A204.1 (cell line): ENCODE data around the gene CDX1.

Source experiments
- FAIRE-seq: peaks from 2 replicates; lab custom pipeline; 2012; peaks lifted over from hg19 to GRCh38; lab: Jason Lieb, UNC

The CDX1 gene

GRCh38 chr5:150146862-150147601, 19.5 kb upstream of the CDX1 start:
- no peak for FAIRE-seq

DNA sequence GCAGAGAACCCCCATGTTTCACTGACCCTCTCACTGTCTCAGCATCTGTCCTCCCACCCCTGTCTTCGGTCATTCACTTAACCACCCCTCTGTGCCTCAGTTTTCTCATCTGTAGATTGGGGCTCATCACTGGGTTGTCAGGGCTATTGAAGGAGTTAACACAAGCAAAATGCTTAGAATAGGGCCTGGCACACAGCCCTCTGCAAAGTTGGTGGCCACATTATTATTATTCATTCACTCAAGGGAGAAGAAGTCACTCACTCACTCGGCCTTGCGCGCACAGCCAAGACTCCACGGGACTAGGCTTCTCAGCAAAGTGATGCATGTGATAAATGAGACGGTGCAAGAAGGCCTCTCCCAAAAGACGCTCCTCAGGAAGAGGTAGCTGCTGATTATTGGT, 18.9 kb upstream of the CDX1 start:
- FAIRE-seq = no peak

DNA sequence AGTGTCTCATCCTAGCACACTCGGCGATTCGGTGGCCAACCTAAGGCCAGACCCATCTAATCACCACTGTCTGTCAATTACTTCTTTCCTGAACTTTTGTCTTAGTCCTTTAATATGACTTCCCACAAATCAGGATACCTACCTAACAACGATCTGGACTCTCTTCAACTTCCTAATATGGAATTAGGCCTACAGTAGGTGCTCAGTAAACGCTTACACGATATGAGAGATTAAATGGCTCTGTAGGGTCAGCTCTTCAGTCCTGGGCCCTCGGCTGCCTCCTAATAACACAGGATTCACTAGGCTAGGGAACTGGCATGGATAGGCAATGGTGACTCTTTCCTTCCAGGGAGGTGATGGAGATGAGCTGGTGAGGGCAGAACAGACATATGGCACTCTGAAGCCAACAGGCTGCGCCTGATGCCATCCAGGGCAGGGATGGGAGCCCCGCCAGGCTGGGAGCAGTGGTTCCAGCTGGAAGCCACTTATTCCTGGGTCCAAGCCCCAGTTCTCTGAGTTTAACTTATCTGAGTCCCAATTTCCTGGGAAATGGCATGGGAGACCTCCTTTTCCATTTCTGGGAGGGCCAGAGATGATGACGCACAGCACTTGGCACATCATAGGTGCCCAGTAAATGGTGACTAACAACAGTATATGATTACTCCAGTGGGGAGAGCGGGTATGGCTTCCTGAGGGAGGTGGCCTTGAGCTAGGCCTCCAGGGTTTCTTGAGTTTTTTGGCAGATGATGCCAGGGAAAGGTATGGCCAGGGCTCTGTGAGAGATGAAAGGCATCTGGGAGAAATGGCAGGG, 18.3 kb upstream of the CDX1 start:
- FAIRE-seq = no peak

GRCh38 chr5:150149618-150150017, 17.0 kb upstream of the CDX1 start:
- no peak for FAIRE-seq

DNA sequence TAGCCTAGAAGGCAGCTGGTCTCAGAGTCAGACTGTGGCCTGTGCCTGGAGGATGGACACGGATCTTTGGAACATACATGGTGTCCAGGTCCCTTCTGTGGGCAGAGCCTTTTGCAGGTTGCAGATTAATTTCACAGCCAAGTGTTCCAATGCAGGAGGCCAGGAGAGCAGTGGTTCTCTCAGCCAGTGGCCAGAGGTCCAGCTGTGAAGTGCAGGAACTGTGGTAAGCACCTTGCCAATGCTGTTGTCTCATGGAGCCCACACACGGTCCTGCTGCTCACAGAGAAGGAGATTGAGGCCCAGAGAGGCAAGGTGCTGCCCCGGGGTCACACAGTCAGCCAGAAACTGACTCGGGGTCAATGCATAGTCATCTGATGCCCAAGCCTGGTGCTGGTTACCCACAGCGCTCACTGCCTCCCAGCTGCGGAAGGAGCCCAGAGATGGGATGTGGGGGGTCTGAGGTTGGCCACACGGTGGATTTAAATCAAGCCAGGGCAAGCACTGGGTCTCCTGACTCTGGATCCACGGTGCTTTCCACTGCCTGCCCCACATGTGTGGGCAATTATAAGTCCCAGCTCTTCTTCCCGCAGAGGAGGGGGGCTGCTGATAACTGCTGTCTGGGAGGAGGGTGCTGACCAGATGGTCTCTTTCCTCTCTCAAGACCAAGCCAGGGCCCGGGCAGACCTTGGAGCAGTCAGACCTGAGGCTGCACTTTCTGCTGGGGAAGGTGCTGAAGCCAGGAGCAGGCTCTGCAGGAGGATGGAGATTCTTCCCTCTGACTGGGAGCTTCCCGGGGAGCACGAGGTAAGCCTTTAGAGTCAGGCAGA, 13.7 kb upstream of the CDX1 start:
- no peak for FAIRE-seq

- no peak for FAIRE-seq
These were observed 13.1 kb upstream of the CDX1 start for GRCh38 chr5:150153483-150153882.

GRCh38 chr5:150153957-150154617, 12.5 kb upstream of the CDX1 start:
- no peak for FAIRE-seq

GRCh38 chr5:150154618-150155128, 11.9 kb upstream of the CDX1 start:
- FAIRE-seq = no peak

DNA sequence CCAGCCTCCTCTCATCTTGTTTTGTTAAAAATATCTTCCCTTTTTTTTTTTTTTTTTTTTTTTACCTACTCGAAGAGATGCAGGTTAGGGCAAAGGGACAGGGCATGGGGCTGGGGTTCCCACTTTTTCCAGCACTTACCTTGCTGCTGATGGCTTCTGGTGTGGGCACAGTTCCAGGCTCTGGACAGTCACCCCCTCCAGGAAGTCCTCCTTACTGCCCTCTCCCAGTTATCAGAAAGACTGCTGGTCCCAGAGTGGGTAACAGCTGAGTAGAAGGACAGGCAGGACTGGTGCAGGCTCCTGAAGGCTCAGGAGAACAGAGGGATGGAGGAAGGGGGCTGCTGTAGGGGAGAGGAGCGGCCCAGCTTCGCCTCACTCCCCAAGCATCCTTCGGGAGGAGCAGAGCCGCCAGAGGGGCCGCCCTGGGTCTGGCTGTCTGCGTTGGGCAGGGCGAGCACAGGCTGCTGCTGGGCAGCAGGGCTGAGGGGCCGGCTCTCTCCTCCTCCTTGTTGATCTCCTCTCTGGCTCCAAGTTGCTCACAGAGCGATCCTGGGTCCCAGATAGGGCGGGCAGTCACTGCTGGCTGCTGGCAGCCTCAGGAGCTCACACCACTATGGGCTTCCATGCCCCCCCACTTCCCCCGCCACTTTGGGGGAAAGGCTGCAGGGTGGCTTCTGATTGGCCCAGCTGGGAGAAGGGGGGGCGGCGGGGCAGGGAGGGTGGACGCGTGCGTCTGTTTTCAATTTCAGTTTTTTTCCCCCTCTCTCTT, 11.1 kb upstream of the CDX1 start, which contains the start of gene PDGFRB:
Gene PDGFRB, minus strand, starts transcription at position 588 of the 769 bp plus-strand sequence. CDS start 18,798 bp downstream, outside the sequence.
- FAIRE-seq = no peak

- no peak for FAIRE-seq
These were observed 10.6 kb upstream of the CDX1 start for GRCh38 chr5:150156027-150156368.

GRCh38 chr5:150156540-150156939, 10.0 kb upstream of the CDX1 start:
- no peak for FAIRE-seq

DNA sequence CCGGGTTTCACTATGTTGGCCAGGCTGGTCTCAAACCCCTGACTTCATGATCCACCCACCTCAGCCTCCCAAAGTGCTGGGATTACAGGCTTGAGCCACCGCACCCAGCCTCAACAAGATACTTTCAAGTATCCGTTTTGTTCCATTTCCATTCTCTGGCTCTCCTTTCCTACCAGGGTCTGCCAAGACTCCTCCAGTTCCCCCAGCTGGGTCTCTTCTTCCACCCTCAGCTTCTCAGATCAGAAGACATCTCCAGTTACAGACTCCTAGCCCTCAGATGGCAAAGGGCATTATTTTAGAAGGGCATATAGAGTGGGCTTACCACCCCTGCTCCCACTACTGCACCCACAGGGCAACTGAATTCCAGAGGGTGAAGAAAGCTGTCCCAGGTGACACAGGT, 9.4 kb upstream of the CDX1 start:
- no peak for FAIRE-seq

DNA sequence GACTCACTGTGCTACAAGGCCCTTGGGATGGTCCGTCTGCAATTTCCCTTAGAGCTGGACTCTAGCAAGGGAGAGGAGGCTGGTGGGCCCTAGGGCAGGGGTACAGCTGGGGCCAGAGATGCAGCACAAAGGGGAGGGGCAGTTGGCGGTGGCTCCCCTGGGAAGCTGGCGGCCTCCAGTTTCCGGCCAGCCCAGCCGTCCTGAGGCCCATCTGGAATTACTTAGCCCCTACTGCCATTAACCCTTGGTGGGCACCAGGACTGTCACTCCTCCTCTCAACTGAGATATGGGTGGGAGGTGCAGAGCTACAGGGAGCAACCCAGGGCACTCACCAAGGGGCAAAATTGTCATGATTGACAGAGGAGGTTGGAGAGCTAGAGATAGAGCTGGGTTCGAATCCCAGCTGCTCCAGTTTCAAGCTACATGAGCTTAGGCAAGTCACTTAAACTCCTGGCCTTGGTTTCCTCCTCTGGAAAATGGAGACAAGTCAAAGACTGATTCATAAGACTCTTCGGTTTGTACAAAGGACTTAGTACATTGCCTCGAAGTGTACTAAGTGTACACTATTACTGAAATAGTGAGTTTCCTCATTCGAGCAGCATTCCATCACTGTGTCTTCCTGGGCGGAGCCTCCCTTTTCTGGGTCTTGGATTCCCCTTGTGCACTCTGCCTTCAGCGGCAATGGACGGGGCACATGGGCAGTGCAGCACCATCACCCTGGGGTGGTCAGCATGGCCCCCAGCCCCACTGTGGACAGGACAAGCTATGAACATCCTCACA, 8.2 kb upstream of the CDX1 start:
- FAIRE-seq = no peak

DNA sequence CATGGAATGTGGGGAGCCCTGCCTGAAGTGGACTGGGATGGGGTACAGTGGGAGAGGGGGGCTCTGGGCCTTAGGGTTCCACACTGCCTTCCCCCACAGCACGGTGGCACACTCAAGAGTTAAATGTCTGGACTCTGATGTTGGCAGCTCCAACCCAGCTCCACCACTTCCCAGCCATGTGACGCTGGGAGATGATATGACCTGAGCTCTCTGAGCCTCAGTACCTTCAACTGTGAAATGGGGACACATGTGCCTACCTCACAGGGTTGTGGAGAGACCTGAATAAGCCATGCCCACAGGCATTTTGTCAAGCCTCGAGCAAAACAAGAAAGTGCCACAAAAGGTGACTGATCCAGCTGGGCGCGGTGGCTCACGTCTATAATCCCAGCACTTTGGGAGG, 7.5 kb upstream of the CDX1 start:
- FAIRE-seq = no peak

DNA sequence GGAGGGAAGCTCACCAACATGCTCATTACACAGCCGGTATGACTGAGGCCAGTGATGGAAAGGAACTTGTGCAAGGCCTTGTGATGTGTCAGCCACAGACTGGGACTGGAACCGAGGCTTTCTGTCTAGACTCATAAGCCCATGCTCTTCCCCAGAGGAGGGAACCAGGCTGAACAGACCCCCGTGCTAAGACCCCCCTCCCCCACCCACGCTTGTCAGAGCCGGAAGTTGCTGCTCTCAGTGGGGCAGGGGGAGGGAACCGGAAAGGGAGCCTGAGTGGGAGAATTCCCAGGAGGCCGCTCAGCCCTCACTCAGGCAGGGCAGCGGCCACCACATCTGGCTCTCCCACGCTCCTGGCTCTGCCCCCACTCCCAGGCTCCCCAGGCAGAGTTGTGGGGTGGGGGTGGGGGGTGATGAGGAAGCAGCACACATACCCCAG, 6.8 kb upstream of the CDX1 start:
- FAIRE-seq = no peak

DNA sequence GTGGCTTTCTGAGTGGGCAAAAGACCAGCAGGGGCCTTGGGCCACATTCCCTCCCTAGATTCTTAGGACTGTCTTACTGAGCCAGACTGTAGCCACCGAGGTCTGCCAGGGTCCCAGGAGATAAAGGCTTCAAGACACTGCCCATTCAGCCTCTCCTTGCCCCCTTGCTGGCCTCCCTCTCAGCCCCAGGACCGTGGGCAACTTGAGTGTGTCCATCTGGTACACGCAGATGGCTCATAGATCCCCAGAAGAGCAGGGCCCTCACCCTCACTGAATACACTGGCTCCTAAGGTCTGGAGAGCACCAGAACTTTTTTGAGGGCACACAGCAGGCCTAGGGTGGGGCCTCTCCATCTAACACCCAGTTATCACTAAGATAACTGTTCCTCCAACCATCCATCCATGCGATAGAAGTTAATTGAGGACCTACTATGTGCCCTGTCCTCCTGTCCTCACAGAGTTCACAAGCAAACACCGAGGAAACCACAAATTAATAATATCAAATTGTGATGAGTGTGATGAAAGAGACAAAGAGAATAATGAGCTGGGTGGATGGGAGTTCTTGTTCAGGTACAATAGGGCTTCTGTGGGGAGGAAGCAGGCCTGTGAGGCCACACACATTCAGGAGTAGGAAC, 6.0 kb upstream of the CDX1 start:
- FAIRE-seq = no peak

DNA sequence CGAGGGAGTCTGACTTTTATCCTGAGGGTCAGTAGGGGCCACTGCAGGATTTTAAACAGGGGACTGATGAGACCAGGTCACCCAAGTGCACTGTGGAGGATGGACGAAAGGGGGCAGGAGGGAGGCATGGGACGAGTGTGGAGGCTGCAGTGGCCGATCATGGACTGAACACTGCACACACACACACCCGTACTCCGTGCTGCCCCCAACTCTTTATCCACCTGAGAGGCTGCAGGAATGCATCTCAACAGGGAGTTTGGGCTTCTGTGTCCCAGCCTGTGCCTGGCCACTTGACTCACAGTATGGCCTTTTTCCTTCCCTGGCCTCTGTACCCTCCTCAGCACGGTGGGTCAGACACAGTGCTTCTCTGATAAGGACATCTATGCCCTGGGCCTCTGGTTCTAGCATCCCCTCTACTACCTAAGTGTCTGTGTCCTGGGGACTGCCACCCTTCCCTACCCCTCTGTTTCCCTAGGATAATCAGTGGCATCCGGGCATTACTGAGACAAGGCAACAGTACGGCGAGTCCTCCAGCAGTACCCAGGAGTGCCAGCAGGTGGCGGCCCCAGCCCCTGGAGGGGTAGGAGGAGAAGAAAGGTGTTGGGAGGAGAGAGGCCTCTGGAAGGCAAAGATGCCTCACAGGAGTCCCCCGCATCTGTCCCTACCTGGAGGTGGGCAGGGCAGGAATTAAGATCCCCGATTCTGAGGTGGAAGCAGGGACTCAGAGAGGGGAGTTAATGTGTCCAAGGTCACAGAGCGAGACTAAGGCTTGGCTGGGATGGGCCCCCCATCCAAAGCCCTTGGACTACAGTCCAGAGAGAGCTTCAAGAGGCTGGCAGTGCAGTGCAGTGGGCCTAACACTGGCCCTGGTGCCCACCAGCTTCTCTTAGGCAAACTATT, 5.1 kb upstream of the CDX1 start:
- FAIRE-seq = no peak

DNA sequence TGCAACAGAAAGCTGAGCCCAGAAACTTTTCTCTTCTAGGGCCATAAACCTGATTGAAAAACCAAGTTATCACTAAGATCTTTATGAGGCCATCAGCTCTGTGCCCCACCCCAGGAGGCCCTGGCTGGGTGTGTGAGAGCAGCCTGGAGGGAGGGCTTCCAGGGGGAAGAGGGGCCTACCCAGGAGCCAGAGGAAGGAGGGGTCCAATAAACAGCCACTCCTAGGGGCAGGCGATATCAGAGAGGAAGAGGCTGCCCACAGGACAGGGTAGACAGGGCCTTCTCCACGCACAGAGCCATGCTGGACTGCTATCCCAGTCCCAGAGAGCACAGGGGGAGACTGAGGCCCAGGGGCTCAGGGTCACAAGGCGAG, 4.5 kb upstream of the CDX1 start:
- no peak for FAIRE-seq

DNA sequence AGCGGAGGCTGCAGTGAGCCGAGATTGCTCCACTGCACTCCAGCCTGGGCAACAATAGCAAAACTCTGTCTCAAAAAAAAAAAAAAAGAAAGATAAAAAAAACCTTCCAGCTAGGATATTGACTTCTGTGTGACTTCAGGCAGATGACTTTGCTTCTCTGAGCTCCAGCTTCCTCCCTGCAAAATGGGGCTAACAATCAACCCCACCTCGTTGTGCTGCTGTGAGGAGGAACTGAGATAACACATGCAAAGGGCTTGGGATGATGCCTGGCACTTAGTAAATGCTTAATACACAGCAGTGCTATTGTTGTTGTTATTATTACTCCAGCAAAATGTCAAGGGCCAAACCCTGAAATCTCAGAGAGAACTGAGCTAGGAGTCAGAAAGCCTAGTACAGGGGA, 3.5 kb upstream of the CDX1 start:
- FAIRE-seq = no peak
